ENCODE measurements around the gene NCBP2L. TPM values are rescaled to one million over a fixed set of nuclear protein-coding genes. Genes with fewer than 3 reads are reported as not detected.

Gene NCBP2L
- total and polyA plus RNA-seq, 9 of the 15 experiments (the other 6 are each of a cell fraction or from before 2014, with no cell fraction given) = not detected

DNA sequence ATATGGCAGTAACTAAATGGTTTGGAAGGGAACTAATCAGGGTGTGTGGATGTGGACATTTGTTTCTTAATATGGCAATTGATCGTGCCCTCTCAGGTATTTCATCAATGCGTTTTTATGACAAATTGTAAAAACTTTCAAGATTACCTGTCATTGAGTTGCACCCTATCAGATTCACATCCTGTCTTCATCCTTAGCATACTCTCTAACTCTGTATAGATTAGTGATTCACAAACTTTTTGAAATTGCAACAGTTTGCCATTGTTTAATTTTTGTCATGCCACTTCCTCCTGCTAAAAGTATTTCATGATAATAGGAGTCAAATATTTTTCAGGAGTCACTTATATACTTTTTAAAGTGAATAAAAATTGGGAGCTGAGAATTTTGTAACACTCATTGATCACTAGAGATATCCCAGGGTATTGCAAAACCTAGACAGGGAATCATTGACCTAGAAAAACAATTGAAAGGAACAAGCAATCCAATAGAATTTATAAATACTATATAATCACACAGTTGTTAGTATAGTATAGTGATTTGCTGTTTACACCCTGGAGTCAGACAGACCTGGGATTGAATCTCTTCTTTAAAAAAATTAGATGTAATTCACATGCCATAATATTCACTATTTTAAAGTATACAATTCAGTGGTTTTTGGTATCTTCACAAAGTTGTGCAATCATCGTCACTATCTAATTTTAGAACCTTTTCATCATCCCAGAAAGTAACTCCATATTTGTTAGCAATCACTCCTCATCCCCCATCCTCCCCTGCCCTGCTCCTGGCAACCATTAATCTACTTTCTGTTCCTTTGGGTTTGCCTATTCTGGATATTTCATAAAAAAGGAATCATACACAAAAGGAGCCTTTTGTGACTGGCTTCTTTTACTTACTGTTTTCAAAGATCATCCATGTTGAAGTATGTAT is 57.0 kb downstream of the NCBP2L start:
- Histone ChIP-seq H3K9ac (ENCODE audit: insufficient read depth in 1 of 2, low read depth in 2 of 2, low read length in 2 of 2) (no peak overlapping the region), H3K9me3 (replicated peaks; ENCODE audit: control insufficient read depth, insufficient read depth, low read depth, low read length) (no peaks in the 10 kb centered on the region), H2AFZ (ENCODE audit: low read depth, low read length) (no peak overlapping the region), H3K4me1 (replicated peaks in 1 of 2; ENCODE audit: control insufficient read depth in 2 of 2, insufficient read depth in 2 of 2, low read length in 2 of 2) (no peaks in the 10 kb centered on the region), H3K79me2 (ENCODE audit: control insufficient read depth, insufficient read depth, low read length) (no peaks in the 10 kb centered on the region), H3K4me3 (no peak overlapping the region), H4K20me1 (replicated peaks; ENCODE audit: control insufficient read depth, insufficient read depth, low read length) (no peaks in the 10 kb centered on the region), H3K9me1 (ENCODE audit: control insufficient read depth, insufficient read depth, low read length) (no peaks in the 10 kb centered on the region), H3K4me2 (ENCODE audit: insufficient read depth, low read length) (no peak overlapping the region), H3K36me3 (ENCODE audit: control insufficient read depth, insufficient read depth, low read length) (no peaks in the 10 kb centered on the region), H3K27ac (ENCODE audit: extremely low read depth, low read depth, low read length) (no peak overlapping the region), H3K27me3 (ENCODE audit: control insufficient read depth in 2 of 2, insufficient read depth in 2 of 2, low read length in 2 of 2) (no peaks in the 10 kb centered on the region)
- no peak for FAIRE-seq
- CTCF ChIA-PET (ENCODE audit: low intra/inter-chr PET ratio) = no interaction called here
- ATAC-seq = no peak
- TF ChIP-seq CEBPB (tag; IDR thresholded peaks at IDR 0.05) = 0 out of 2 replicates have a peak, but pooled peaks have one; percentile 28
- TF ChIP-seq SMARCA5 (IDR thresholded peaks at IDR 0.05) = no peak
- in situ Hi-C loops (cut with MboI) (no loop called here), intact Hi-C loops (cut with micrococcal nuclease) (no loop called here)
- DNase-seq (ENCODE audit: extremely low read depth in 1 of 4, low spot score in 3 of 4) = no peak
- whole genome bisulfite sequencing (ENCODE audit: insufficient coverage, low coverage, missing lambda C conversion rate) = 0% methylated on average over 3 of the region's 3 CpGs
- POLR2A ChIA-PET = no interaction called here
- no TSS peak for BruUV-seq (replicated peaks)

DNA sequence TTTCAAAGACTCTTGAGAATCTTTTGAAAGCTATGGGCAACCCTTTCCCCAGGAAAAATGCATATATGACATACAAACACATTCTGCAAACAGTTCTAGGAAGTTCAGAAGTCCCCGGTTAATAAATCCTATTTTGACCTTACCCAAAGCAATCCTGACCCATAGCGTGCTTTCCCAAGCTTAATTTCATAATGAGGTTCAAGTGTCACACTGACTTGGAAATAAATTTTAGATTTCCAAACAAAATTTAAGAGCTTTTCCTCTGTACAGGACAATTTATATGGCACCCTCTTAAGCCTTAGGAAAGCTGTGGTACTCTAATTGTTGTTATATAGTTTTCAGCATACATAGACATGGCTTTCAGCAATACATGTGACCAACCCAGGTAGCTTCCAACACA is 59.4 kb downstream of the NCBP2L start:
- Histone ChIP-seq H3K79me2 (ENCODE audit: control insufficient read depth, insufficient read depth, low read length) (no peaks in the 10 kb centered on the region), H3K4me3 (no peak overlapping the region), H3K4me2 (ENCODE audit: insufficient read depth, low read length) (no peak overlapping the region), H3K9ac (ENCODE audit: insufficient read depth in 1 of 2, low read depth in 2 of 2, low read length in 2 of 2) (no peak overlapping the region), H3K27me3 (ENCODE audit: control insufficient read depth in 2 of 2, insufficient read depth in 2 of 2, low read length in 2 of 2) (peaks cover 2 to 10% of the 10 kb centered on the region in 2 experiments; a peak in 3 of 5 replicates), H3K36me3 (ENCODE audit: control insufficient read depth, insufficient read depth, low read length) (no peaks in the 10 kb centered on the region), H2AFZ (ENCODE audit: low read depth, low read length) (no peak overlapping the region), H4K20me1 (replicated peaks; ENCODE audit: control insufficient read depth, insufficient read depth, low read length) (no peaks in the 10 kb centered on the region), H3K9me1 (ENCODE audit: control insufficient read depth, insufficient read depth, low read length) (no peaks in the 10 kb centered on the region), H3K4me1 (replicated peaks in 1 of 2; ENCODE audit: control insufficient read depth in 2 of 2, insufficient read depth in 2 of 2, low read length in 2 of 2) (no peaks in the 10 kb centered on the region), H3K27ac (ENCODE audit: extremely low read depth, low read depth, low read length) (no peak overlapping the region), H3K9me3 (replicated peaks; ENCODE audit: control insufficient read depth, insufficient read depth, low read depth, low read length) (no peaks in the 10 kb centered on the region)
- intact Hi-C loops (cut with micrococcal nuclease) (no loop called here), in situ Hi-C loops (cut with MboI) (no loop called here)
- DNase-seq (ENCODE audit: extremely low read depth in 1 of 4, low spot score in 3 of 4) (no peak), FAIRE-seq (no peak), ATAC-seq (no peak)
- CTCF ChIA-PET (ENCODE audit: low intra/inter-chr PET ratio) = no interaction called here
- BruUV-seq (replicated peaks) = no TSS peak
- 5% methylated on average over 2 of the region's 2 CpGs for WGBS (ENCODE audit: insufficient coverage, low coverage, missing lambda C conversion rate)
- POLR2A ChIA-PET = no interaction called here
- TF ChIP-seq EHMT2 (IDR thresholded peaks at IDR 0.05) (no peak), ZNF324 (CRISPR knock-in tag; IDR thresholded peaks at IDR 0.05) (no peak), KLF1 (tag; IDR thresholded peaks at IDR 0.05) (no peak), SREBF1 (IDR thresholded peaks at IDR 0.05; ENCODE audit: borderline replicate concordance, low read depth, low read length) (no peak), STAG1 (CRISPR knock-in tag; IDR thresholded peaks at IDR 0.05; ENCODE audit: borderline replicate concordance) (no peak), IFI16 (CRISPR knock-in tag; IDR thresholded peaks at IDR 0.05) (no peak), TEAD4 (IDR thresholded peaks at IDR 0.05; ENCODE audit: low read length) (no peak), TEAD4 (CRISPR knock-in tag; IDR thresholded peaks at IDR 0.05; ENCODE audit: borderline replicate concordance) (no peak)
- TF ChIP-seq, protein P1, sequence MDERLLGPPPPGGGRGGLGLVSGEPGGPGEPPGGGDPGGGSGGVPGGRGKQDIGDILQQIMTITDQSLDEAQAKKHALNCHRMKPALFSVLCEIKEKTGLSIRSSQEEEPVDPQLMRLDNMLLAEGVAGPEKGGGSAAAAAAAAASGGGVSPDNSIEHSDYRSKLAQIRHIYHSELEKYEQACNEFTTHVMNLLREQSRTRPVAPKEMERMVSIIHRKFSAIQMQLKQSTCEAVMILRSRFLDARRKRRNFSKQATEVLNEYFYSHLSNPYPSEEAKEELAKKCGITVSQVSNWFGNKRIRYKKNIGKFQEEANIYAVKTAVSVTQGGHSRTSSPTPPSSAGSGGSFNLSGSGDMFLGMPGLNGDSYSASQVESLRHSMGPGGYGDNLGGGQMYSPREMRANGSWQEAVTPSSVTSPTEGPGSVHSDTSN (CRISPR knock-in tag; IDR thresholded peaks at IDR 0.05; ENCODE audit: low read depth) = no peak
- TF ChIP-seq, protein P1 (tag; conservative IDR thresholded peaks at IDR 0.05; ENCODE audit: low read depth) = no peak
- TF ChIP-seq, protein P2, sequence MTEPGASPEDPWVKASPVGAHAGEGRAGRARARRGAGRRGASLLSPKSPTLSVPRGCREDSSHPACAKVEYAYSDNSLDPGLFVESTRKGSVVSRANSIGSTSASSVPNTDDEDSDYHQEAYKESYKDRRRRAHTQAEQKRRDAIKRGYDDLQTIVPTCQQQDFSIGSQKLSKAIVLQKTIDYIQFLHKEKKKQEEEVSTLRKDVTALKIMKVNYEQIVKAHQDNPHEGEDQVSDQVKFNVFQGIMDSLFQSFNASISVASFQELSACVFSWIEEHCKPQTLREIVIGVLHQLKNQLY (CRISPR knock-in tag; conservative IDR thresholded peaks at IDR 0.05) = no peak
